ENCODE data around the gene CYB5B. TPM values are rescaled to one million over a fixed set of nuclear protein-coding genes. Genes with fewer than 3 reads are reported as not detected.

Gene CYB5B
- polyA plus RNA-seq, 1 donor, result 85.7 TPM

DNA sequence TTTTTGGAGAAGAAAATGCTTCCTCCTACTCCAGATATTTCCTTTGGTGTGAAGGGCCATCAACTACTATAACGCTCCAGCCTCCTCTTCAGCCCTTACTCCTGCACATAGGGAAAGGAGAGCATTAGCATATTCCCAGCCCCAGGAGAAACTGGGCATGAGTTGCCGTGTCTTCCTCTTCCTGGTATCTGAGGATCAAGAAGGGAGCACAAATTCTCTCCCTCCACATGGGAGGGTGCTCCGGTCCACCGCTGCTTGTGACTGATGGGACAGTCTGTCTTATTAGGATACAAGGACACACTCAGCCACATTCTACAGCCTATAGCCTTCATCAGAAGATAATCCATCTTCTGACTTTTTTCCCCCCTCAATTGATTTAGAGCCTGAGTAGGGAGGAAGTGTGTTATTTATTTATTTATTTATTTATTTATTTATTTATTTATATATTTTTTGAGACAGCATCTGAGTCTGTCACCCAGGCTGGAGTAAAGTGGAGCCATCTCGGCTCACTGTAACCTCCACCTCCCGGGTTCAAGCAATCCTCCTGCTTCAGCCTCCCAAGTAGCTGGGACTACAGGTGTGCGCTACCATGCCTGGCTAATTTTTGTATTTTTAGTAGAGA, 16.6 kb upstream of the CYB5B start:
- no CpG with 5 or more reads among the region's 7 CpGs for WGBS (ENCODE audit: insufficient coverage, low lambda C conversion rate)

DNA sequence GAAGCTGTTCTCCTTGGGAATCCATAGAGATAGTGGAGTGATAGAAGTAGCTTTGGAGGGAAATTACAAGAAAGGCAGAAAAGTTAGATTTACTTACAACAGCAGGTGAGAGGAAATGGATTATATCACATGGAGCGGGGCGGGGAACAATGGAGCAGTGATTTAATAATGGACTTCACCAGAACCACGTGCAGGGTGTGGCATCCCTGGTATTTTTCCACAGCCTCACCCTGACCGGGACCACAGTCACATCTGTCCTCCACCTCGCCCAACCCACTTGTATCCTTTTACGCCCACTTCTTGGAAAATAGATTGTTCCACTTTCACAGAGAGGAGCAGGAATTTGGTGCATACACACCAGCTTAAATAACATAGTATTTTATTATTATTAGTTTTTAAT, 15.9 kb upstream of the CYB5B start:
- Histone ChIP-seq H3K27me3 (ENCODE audit: control insufficient read depth, insufficient read depth, low read length) (no peaks in the 10 kb centered on the region), H3K27ac (ENCODE audit: low read length) (no peak overlapping the region), H3K4me3 (ENCODE audit: low read length) (no peak overlapping the region), H3K4me1 (ENCODE audit: control insufficient read depth, insufficient read depth, low read length) (peaks cover 28% of the 10 kb centered on the region), H3K36me3 (ENCODE audit: control insufficient read depth, insufficient read depth, low read length) (no peaks in the 10 kb centered on the region), H3K9me3 (ENCODE audit: control insufficient read depth, low read depth, low read length) (no peaks in the 10 kb centered on the region)
- WGBS (ENCODE audit: insufficient coverage, low lambda C conversion rate), result 60% methylated on average over 1 of the region's 6 CpGs
- peak; percentile 78 to 83 for DNase-seq

More for the DNA sequence above, 16.6 kb upstream of the CYB5B start:
- Histone ChIP-seq H3K27me3 (ENCODE audit: control insufficient read depth, insufficient read depth, low read length) (no peaks in the 10 kb centered on the region), H3K9me3 (ENCODE audit: control insufficient read depth, low read depth, low read length) (no peaks in the 10 kb centered on the region), H3K27ac (ENCODE audit: low read length) (no peak overlapping the region), H3K4me3 (ENCODE audit: low read length) (no peak overlapping the region), H3K4me1 (ENCODE audit: control insufficient read depth, insufficient read depth, low read length) (peaks cover 28% of the 10 kb centered on the region), H3K36me3 (ENCODE audit: control insufficient read depth, insufficient read depth, low read length) (no peaks in the 10 kb centered on the region)
- no peak for DNase-seq

DNA sequence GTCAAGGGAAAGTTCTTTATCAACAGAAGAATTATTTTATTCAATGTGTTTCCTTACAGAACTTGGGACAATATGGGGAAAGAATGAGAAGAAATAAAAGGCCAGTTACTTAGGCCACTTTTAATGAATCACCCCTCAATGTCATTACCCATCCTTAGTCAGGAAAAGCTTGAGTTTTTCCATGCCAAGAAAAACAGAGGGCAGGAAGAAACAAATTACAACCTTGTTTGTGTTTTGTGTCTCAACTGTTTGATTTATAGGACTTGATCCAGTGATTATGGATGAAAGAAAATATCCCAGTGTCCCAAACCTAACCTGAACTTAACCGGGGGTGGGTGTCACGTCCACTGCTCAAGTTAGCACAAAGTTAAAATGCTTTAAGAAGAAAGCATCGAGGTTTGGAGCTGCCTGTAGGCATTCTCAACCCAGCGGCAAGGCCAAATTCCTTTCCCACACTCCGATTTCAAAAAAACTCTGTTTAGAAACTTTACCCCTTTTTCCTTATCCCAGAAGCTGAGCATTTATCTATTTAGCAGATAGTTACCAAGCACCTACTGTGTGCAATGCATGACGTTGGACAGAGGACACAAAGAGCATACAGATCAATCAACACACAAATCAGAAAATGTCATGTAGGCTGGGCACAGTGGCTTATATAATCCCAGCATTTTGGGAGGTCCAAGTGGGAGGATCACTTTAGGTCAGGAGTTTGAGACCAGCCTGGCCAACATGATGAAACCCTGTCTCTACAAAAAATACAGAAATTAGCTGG, 14.0 kb upstream of the CYB5B start:
- Histone ChIP-seq H3K4me1 (ENCODE audit: control insufficient read depth, insufficient read depth, low read length) (peaks cover 10% of the 10 kb centered on the region), H3K4me3 (ENCODE audit: low read length) (no peak overlapping the region), H3K36me3 (ENCODE audit: control insufficient read depth, insufficient read depth, low read length) (no peaks in the 10 kb centered on the region), H3K27ac (ENCODE audit: low read length) (no peak overlapping the region), H3K27me3 (ENCODE audit: control insufficient read depth, insufficient read depth, low read length) (no peaks in the 10 kb centered on the region), H3K9me3 (ENCODE audit: control insufficient read depth, low read depth, low read length) (no peaks in the 10 kb centered on the region)
- WGBS (ENCODE audit: insufficient coverage, low lambda C conversion rate), result no CpG with 5 or more reads among the region's 6 CpGs
- no peak for DNase-seq

DNA sequence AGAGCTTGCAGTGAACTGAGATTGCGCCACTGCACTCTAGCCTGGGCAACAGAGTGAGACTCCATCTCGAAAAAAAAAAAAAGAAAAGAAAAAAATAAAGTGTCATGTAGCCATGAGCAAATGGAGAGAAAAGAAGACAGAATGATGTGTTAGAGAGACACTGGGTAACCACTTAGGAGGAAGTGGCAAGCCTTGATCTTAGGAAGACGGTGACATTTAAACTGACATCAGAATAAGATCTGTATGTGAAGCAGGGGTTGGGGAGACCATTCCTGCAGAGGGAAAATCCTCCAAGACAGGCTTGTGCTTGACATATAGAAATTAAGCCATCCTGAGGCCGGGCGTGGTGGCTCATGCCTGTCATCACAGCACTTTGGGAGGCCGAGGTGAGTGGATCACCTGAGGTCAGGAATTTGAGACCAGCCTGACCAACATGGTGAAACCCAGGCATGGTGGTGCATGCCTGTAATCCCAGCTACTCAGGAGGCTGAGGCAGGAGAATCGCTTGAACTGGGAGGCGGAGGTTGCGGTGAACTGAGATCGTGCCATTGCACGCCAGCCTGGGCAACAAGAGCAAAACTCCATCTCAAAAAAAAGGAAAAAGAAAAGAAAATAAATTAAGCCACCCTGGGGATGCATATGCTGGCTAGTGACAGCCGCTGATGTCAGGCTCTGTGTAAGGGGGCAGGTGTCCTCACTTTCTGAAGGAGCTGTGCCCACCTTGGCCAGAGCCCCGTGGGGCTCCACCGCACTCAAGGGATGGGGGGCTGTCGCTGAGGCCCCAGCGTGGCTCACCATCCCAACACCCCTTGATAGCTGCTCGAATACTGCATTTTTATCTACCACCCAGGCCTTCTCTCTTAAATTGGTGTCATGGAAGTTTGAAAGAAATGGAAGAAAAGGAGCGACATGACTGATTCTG, 13.1 kb upstream of the CYB5B start:
- H3K36me3 ChIP-seq (ENCODE audit: control insufficient read depth, insufficient read depth, low read length), result no peaks in the 10 kb centered on the region
- no peak overlapping the region for H3K4me3 ChIP-seq (ENCODE audit: low read length)
- 98% methylated on average over 4 of the region's 18 CpGs for WGBS (ENCODE audit: insufficient coverage, low lambda C conversion rate)
- no peak for DNase-seq
- H3K27me3 ChIP-seq (ENCODE audit: control insufficient read depth, insufficient read depth, low read length), result no peaks in the 10 kb centered on the region
- H3K27ac ChIP-seq (ENCODE audit: low read length), result no peak overlapping the region
- no peaks in the 10 kb centered on the region for H3K9me3 ChIP-seq (ENCODE audit: control insufficient read depth, low read depth, low read length)
- H3K4me1 ChIP-seq (ENCODE audit: control insufficient read depth, insufficient read depth, low read length), result peaks cover 6% of the 10 kb centered on the region

DNA sequence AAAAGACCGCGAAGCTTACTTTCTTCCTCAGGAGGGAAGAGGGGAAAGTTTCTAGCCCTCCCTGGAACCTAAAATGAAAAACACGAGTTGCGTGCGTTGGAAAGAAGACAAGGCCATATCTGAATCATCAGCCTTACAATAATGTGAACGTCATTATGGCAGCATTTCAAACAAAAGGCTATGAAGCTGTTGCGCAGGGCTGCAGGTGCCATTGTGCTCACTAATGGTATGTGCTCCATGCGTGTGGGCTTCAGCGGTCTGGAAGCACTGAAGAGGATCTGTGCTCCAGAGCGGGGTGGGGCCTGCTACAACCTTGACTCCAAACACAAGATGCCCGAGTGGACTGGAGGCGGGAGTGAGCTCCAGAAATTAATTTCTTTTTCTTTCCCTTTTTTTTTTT, 12.1 kb upstream of the CYB5B start:
- H3K27ac ChIP-seq (ENCODE audit: low read length), result no peak overlapping the region
- no peaks in the 10 kb centered on the region for H3K27me3 ChIP-seq (ENCODE audit: control insufficient read depth, insufficient read depth, low read length)
- DNase-seq, result no peak
- 80% methylated on average over 4 of the region's 12 CpGs for WGBS (ENCODE audit: insufficient coverage, low lambda C conversion rate)
- no peaks in the 10 kb centered on the region for H3K36me3 ChIP-seq (ENCODE audit: control insufficient read depth, insufficient read depth, low read length)
- no peak overlapping the region for H3K4me3 ChIP-seq (ENCODE audit: low read length)
- no peaks in the 10 kb centered on the region for H3K9me3 ChIP-seq (ENCODE audit: control insufficient read depth, low read depth, low read length)
- H3K4me1 ChIP-seq (ENCODE audit: control insufficient read depth, insufficient read depth, low read length), result peaks cover 6% of the 10 kb centered on the region

DNA sequence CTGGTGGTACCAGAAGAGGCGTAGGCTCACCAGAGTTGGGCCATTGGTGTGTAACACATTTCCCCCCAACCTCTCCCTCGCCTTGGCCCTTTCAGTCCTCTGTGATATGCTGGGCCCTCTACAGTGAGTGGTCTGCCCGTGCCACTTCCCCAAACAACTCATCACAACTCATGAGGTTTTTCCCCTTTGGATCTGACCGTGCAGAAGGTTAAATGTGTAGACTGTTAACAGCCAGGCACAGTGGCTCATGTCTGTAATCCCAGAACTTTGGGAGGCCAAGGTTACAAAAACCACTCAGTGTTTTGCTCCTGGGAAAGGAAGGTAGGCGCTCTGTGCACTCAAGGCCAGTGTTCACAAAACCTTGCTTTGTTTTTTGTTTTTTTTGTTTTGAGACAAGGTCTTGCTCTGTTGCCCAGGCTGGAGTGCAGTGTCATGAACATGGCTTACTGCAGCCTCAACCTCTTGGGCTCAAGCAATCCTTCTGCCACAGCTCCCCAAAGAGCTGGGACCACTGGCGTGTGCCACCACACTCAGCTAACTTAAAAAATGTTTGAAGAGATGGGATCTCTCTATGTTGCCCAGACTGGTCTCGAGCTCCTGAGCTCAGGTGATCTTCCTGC, 11.3 kb upstream of the CYB5B start:
- no CpG with 5 or more reads among the region's 7 CpGs for whole genome bisulfite sequencing (ENCODE audit: insufficient coverage, low lambda C conversion rate)
- Histone ChIP-seq H3K27ac (ENCODE audit: low read length) (no peak overlapping the region), H3K36me3 (ENCODE audit: control insufficient read depth, insufficient read depth, low read length) (no peaks in the 10 kb centered on the region), H3K4me1 (ENCODE audit: control insufficient read depth, insufficient read depth, low read length) (peaks cover 5% of the 10 kb centered on the region), H3K4me3 (ENCODE audit: low read length) (no peak overlapping the region), H3K27me3 (ENCODE audit: control insufficient read depth, insufficient read depth, low read length) (no peaks in the 10 kb centered on the region), H3K9me3 (ENCODE audit: control insufficient read depth, low read depth, low read length) (no peaks in the 10 kb centered on the region)
- DNase-seq, result no peak

DNA sequence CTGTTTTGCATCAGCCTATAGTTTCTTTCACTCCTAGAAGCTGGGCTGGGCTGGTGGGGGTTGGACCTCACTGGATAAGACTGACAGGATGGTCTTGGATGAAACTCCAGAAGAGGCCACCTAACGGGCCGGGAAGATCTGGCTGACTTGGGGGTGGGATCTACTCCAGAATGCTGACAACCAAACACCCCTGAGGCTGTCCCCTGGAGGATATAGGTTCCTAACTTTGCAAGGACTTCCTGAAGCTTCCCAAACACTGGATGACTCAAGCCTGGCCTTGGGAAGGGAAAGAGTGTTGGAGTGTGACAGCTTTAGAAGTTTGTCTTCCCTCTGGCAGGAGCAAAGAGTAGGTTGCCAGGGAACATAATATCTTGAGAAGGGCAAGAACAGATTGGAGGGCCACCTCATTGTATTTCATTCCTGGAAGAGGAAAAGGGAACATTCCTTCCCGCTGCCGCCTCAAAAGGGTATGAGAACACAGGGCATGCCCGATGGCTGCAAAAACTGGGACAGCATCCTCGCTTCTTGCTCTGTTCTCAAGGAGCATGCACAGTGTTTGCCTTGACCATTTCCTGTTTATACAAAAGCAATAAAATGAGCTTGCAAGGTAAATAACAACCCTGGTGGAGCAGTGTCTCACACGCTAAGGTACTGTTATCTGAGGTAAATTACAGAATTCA, 6.8 kb upstream of the CYB5B start:
- Histone ChIP-seq H3K4me3 (ENCODE audit: low read length) (no peak overlapping the region), H3K9me3 (ENCODE audit: control insufficient read depth, low read depth, low read length) (no peaks in the 10 kb centered on the region), H3K4me1 (ENCODE audit: control insufficient read depth, insufficient read depth, low read length) (no peaks in the 10 kb centered on the region), H3K27ac (ENCODE audit: low read length) (peak overlapping the region; percentile 14), H3K27me3 (ENCODE audit: control insufficient read depth, insufficient read depth, low read length) (no peaks in the 10 kb centered on the region), H3K36me3 (ENCODE audit: control insufficient read depth, insufficient read depth, low read length) (no peaks in the 10 kb centered on the region)
- DNase-seq, result no peak
- WGBS (ENCODE audit: insufficient coverage, low lambda C conversion rate), result no CpG with 5 or more reads among the region's 7 CpGs

DNA sequence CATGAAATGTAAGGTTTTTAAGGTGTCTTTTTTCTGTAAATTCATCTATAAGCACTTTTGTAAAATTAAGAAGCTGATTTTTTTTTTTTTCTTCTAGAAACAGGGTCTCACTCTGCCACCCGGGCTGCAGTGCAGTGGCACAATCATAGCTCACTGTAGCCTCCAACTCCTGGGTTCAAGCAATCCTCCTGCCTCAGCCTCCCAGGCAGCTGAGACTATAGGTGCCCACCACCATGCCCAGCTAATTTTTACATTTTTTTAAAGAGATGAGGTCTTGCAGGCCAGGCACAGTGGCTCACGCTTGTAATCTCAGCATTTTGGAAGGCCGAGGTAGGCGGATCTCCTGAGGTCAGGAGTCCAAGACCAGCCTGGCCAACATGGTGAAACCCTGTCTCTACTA, 4.5 kb upstream of the CYB5B start:
- Histone ChIP-seq H3K4me1 (ENCODE audit: control insufficient read depth, insufficient read depth, low read length) (no peaks in the 10 kb centered on the region), H3K27me3 (ENCODE audit: control insufficient read depth, insufficient read depth, low read length) (no peaks in the 10 kb centered on the region), H3K36me3 (ENCODE audit: control insufficient read depth, insufficient read depth, low read length) (no peaks in the 10 kb centered on the region), H3K27ac (ENCODE audit: low read length) (no peak overlapping the region), H3K4me3 (ENCODE audit: low read length) (no peak overlapping the region), H3K9me3 (ENCODE audit: control insufficient read depth, low read depth, low read length) (no peaks in the 10 kb centered on the region)
- DNase-seq, result no peak
- no CpG with 5 or more reads among the region's 4 CpGs for WGBS (ENCODE audit: insufficient coverage, low lambda C conversion rate)

DNA sequence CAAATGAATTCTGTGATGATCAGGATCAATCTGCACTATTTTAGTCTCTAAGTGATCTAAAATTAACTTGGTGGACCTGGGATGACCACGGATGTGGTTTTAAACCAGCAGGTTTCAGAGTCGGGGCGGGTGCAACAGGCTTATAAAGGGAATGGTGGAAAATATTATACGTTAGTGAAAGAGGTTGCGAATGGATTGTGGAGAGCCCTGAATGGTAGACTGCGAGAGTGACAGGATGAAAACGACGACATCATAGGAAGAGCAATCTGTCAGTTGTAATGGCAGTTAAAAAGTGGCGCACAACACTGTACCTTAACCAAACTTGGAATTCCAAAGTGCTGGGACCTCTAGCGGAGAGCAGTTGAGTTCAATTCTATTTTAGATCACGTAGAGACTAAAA, 1.2 kb upstream of the CYB5B start:
- no peak for DNase-seq
- H3K9me3 ChIP-seq (ENCODE audit: control insufficient read depth, low read depth, low read length), result no peaks in the 10 kb centered on the region
- H3K36me3 ChIP-seq (ENCODE audit: control insufficient read depth, insufficient read depth, low read length), result peaks cover 11% of the 10 kb centered on the region
- H3K4me1 ChIP-seq (ENCODE audit: control insufficient read depth, insufficient read depth, low read length), result no peaks in the 10 kb centered on the region
- no peak overlapping the region for H3K27ac ChIP-seq (ENCODE audit: low read length)
- H3K4me3 ChIP-seq (ENCODE audit: low read length), result no peak overlapping the region
- no peaks in the 10 kb centered on the region for H3K27me3 ChIP-seq (ENCODE audit: control insufficient read depth, insufficient read depth, low read length)
- WGBS (ENCODE audit: insufficient coverage, low lambda C conversion rate), result 70% methylated on average over 4 of the region's 11 CpGs

Measured in large intestine (tissue), 3 donors.